WERI-Rb-1 (cell line): ENCODE data around the gene ADGRD1.

Experiments used
- DNase-seq: peaks from one replicate; pipeline ENCODE4 v3.0.0-alpha.2; 2020
- H3K27ac ChIP-seq: fragments of 250-450 bp; sonication (Bioruptor Pico); 2 replicates; pipeline ENCODE4 v1.5.1; 2020; ENCODE audit warnings: mild to moderate bottlenecking, moderate library complexity
- H3K27me3 ChIP-seq: fragments of 250-450 bp; sonication (Bioruptor Pico); 2 replicates; pipeline ENCODE4 v1.5.1; 2021; ENCODE audit warnings: mild to moderate bottlenecking, low read depth, moderate library complexity; ENCODE audit not compliant: insufficient read depth, severe bottlenecking
- H3K36me3 ChIP-seq: fragments of 250-450 bp; sonication (Bioruptor Pico); 2 replicates; pipeline ENCODE4 v1.5.1; 2020; ENCODE audit warnings: mild to moderate bottlenecking, moderate library complexity
- H3K4me3 ChIP-seq: 2 replicates; pipeline ENCODE4 v1.5.1; 2011; ENCODE audit warnings: low read depth, mild to moderate bottlenecking, control low read depth, low read length
- H3K9me3 ChIP-seq: fragments of 250-450 bp; sonication (Bioruptor Pico); 2 replicates; pipeline ENCODE4 v1.5.1; 2021; ENCODE audit warnings: mild to moderate bottlenecking, moderate library complexity; ENCODE audit not compliant: severe bottlenecking
- CTCF ChIP-seq: IDR thresholded peaks from 2 replicates; pipeline ENCODE4 v1.5.1; 2011; ENCODE audit warnings: low read depth, mild to moderate bottlenecking, control low read depth, inconsistent platforms, low read length

Gene ADGRD1

GRCh38 chr12:131146173-131146675 is 192.5 kb downstream of the ADGRD1 start:
- no peak for DNase-seq
- TF ChIP-seq CTCF = no peak
- no peaks in the 10 kb centered on the region for H3K27me3 ChIP-seq
- no peak overlapping the region for H3K27ac ChIP-seq
- H3K36me3 ChIP-seq = no peaks in the 10 kb centered on the region
- no peak overlapping the region for H3K4me3 ChIP-seq
- peaks cover 5% of the 10 kb centered on the region for H3K9me3 ChIP-seq

GRCh38 chr12:131147293-131147692 is 193.6 kb downstream of the ADGRD1 start:
- Histone ChIP-seq H3K27me3 (no peaks in the 10 kb centered on the region), H3K27ac (no peak overlapping the region), H3K36me3 (no peaks in the 10 kb centered on the region), H3K4me3 (no peak overlapping the region), H3K9me3 (peaks cover 7% of the 10 kb centered on the region)
- DNase-seq = no peak
- no peak for TF ChIP-seq CTCF

GRCh38 chr12:131147894-131148293 is 194.2 kb downstream of the ADGRD1 start:
- H3K27ac ChIP-seq = no peak overlapping the region
- H3K9me3 ChIP-seq = peaks cover 7% of the 10 kb centered on the region
- no peak for TF ChIP-seq CTCF
- H3K4me3 ChIP-seq = no peak overlapping the region
- H3K27me3 ChIP-seq = no peaks in the 10 kb centered on the region
- no peaks in the 10 kb centered on the region for H3K36me3 ChIP-seq
- no peak for DNase-seq

- Histone ChIP-seq H3K9me3 (peaks cover 7% of the 10 kb centered on the region), H3K27me3 (no peaks in the 10 kb centered on the region), H3K4me3 (no peak overlapping the region), H3K36me3 (no peaks in the 10 kb centered on the region), H3K27ac (no peak overlapping the region)
- no peak for TF ChIP-seq CTCF
- DNase-seq = no peak
Measured at GRCh38 chr12:131151558-131152345, 198.0 kb downstream of the ADGRD1 start.

GRCh38 chr12:131152587-131152986 is 198.9 kb downstream of the ADGRD1 start:
- Histone ChIP-seq H3K9me3 (peaks cover 7% of the 10 kb centered on the region), H3K27me3 (no peaks in the 10 kb centered on the region), H3K36me3 (no peaks in the 10 kb centered on the region), H3K27ac (no peak overlapping the region), H3K4me3 (no peak overlapping the region)
- no peak for TF ChIP-seq CTCF
- DNase-seq = no peak

- Histone ChIP-seq H3K36me3 (no peaks in the 10 kb centered on the region), H3K27ac (no peak overlapping the region), H3K9me3 (peaks cover 7% of the 10 kb centered on the region), H3K4me3 (no peak overlapping the region), H3K27me3 (no peaks in the 10 kb centered on the region)
- TF ChIP-seq CTCF = no peak
- no peak for DNase-seq
Measured at GRCh38 chr12:131153016-131153415, 199.3 kb downstream of the ADGRD1 start.
